WTC11 (cell line): ENCODE results near the gene AFG3L2. TPM values are rescaled to one million over a fixed set of nuclear protein-coding genes. Genes with fewer than 3 reads are reported as not detected.

Source experiments
- ATAC-seq: fragments of 200-7000 bp; cut with Tn5 transposase; 2 replicates; pipeline ENCODE4 v1.10.0; 2021; ENCODE audit warnings: mild to moderate bottlenecking, moderate library complexity
- CTCF ChIA-PET: fragments of 300-600 bp; sonication (Branson Sonifier 250); formaldehyde crosslinking; loops from one replicate; lab custom pipeline; 2021; ENCODE audit warnings: antibody characterized with exemption; lab: Charles Lee
- POLR2A ChIA-PET: fragments of 350-600 bp; sonication (Branson Sonifier 250); formaldehyde crosslinking; loops from one replicate; lab custom pipeline; 2021; ENCODE audit warnings: antibody characterized with exemption; lab: Charles Lee
- DNase-seq: peaks from one replicate; pipeline ENCODE4 v3.0.0; 2021; ENCODE audit warnings: low spot score
- H3K27ac Mint-ChIP-seq: 2 replicates; pipeline ENCODE4 v1.8.0; 2021; ENCODE audit warnings: mixed read lengths
- H3K27me3 Mint-ChIP-seq: 2 replicates; pipeline ENCODE4 v1.8.0; 2021; ENCODE audit warnings: low read depth, mild to moderate bottlenecking, moderate library complexity, mixed read lengths
- H3K36me3 Mint-ChIP-seq: 2 replicates; pipeline ENCODE4 v1.8.0; 2021; ENCODE audit warnings: mixed read lengths
- H3K4me1 Mint-ChIP-seq: 2 replicates; pipeline ENCODE4 v1.8.0; 2022; ENCODE audit warnings: mixed read lengths
- H3K4me3 Mint-ChIP-seq: 2 replicates; pipeline ENCODE4 v1.8.0; 2021; ENCODE audit warnings: mild to moderate bottlenecking, moderate library complexity, mixed read lengths
- H3K9me3 Mint-ChIP-seq: 2 replicates; pipeline ENCODE4 v1.8.0; 2021; ENCODE audit warnings: mixed read lengths
- ARID4B ChIP-seq: sonication (generic); formaldehyde crosslinking; IDR thresholded peaks from 2 replicates; pipeline ENCODE4 v1.8.0; 2023; ENCODE audit warnings: missing genetic modification reagents, mild to moderate bottlenecking, borderline replicate concordance
- ATF2 ChIP-seq: sonication (generic); formaldehyde crosslinking; IDR thresholded peaks from 2 replicates; pipeline ENCODE4 v1.8.1; 2022; ENCODE audit warnings: low read depth, missing genetic modification reagents, borderline replicate concordance
- ATF3 ChIP-seq: sonication (generic); formaldehyde crosslinking; conservative IDR thresholded peaks from 2 replicates; pipeline ENCODE4 v1.8.1; 2022; ENCODE audit warnings: mild to moderate bottlenecking, missing genetic modification reagents
- CREB1 ChIP-seq: sonication (generic); formaldehyde crosslinking; IDR thresholded peaks from 2 replicates; pipeline ENCODE4 v1.8.0; 2023; ENCODE audit warnings: mild to moderate bottlenecking, missing genetic modification reagents
- E2F5 ChIP-seq: sonication (generic); formaldehyde crosslinking; IDR thresholded peaks from 2 replicates; pipeline ENCODE4 v1.8.1; 2022; ENCODE audit warnings: mild to moderate bottlenecking, moderate library complexity, missing genetic modification reagents
- ERG ChIP-seq: fragments of 250-450 bp; sonication (Bioruptor Pico); IDR thresholded peaks from 2 replicates; pipeline ENCODE4 v1.8.0; 2021; ENCODE audit warnings: mild to moderate bottlenecking
- GTF2I ChIP-seq: fragments of 250-450 bp; sonication (Bioruptor Pico); conservative IDR thresholded peaks from 2 replicates; pipeline ENCODE4 v1.4.0; 2021; ENCODE audit warnings: mild to moderate bottlenecking
- IRF1 ChIP-seq: sonication (generic); formaldehyde crosslinking; IDR thresholded peaks from 2 replicates; pipeline ENCODE4 v1.8.0; 2023; ENCODE audit warnings: missing genetic modification reagents
- JAZF1 ChIP-seq: fragments of 250-450 bp; sonication (Bioruptor Pico); IDR thresholded peaks from 2 replicates; pipeline ENCODE4 v1.9.0; 2021; ENCODE audit warnings: moderate library complexity, mild to moderate bottlenecking, inconsistent platforms
- MAX ChIP-seq: sonication (generic); formaldehyde crosslinking; IDR thresholded peaks from 2 replicates; pipeline ENCODE4 v1.8.0; 2022; ENCODE audit warnings: mild to moderate bottlenecking, missing genetic modification reagents
- NFATC4 ChIP-seq: fragments of 250-450 bp; sonication (Bioruptor Pico); IDR thresholded peaks from 2 replicates; pipeline ENCODE4 v1.9.0; 2021; ENCODE audit warnings: mild to moderate bottlenecking
- PRRX2 ChIP-seq: fragments of 250-450 bp; sonication (Bioruptor Pico); IDR thresholded peaks from 2 replicates; pipeline ENCODE4 v1.8.0; 2021; ENCODE audit warnings: mild to moderate bottlenecking
- RELA ChIP-seq: sonication (generic); formaldehyde crosslinking; IDR thresholded peaks from 2 replicates; pipeline ENCODE4 v1.8.1; 2022; ENCODE audit warnings: missing genetic modification reagents, mild to moderate bottlenecking, borderline replicate concordance
- RORB ChIP-seq: fragments of 250-450 bp; sonication (Bioruptor Pico); IDR thresholded peaks from 2 replicates; pipeline ENCODE4 v1.9.0; 2021; ENCODE audit warnings: mild to moderate bottlenecking
- SMAD3 ChIP-seq: sonication (generic); formaldehyde crosslinking; IDR thresholded peaks from 2 replicates; pipeline ENCODE4 v1.8.0; 2022; ENCODE audit warnings: missing genetic modification reagents, mild to moderate bottlenecking, borderline replicate concordance
- ZNF317 ChIP-seq: sonication (generic); formaldehyde crosslinking; IDR thresholded peaks from 2 replicates; pipeline ENCODE4 v1.8.1; 2023; ENCODE audit warnings: low read depth, mild to moderate bottlenecking, moderate library complexity, missing genetic modification reagents, borderline replicate concordance
- ZNF423 ChIP-seq: fragments of 250-450 bp; sonication (Bioruptor Pico); IDR thresholded peaks from 2 replicates; pipeline ENCODE4 v2.1.2; 2022; ENCODE audit warnings: mild to moderate bottlenecking, moderate library complexity
- ZNF425 ChIP-seq: fragments of 250-450 bp; sonication (Bioruptor Pico); conservative IDR thresholded peaks from 2 replicates; pipeline ENCODE4 v1.9.0; 2021; ENCODE audit warnings: mild to moderate bottlenecking
- total RNA-seq: library from RNA; stranded (reverse); gene quantifications from 3 replicates; pipeline ENCODE4 v1.2.3, GENCODE V29; 2021
- TF ChIP-seq, protein P1 (sequence below): fragments of 250-450 bp; sonication (Bioruptor Pico); IDR thresholded peaks from 2 replicates; pipeline ENCODE4 v2.1.2; 2022; ENCODE audit warnings: mild to moderate bottlenecking, moderate library complexity

The AFG3L2 gene
- total RNA-seq, 1 experiment from 2014 or later: 109 TPM

DNA sequence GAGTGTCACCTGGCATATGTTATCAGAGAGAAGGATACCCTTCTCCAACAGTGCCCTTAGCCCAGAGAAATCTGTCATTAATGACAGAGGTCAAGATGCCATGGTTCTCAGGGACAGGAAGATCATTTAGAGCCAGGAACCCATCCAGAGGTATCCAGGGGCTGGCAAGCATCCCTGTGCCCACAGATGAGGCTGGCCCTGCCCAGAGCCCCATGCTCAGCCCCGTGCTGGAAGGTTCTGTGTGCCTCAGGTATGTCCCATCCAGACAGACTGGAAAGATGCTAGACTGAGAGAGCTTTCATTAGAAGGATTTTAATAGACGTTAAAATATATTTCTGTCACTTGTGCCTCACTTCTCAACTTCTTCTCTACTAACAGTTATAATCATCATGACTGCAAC, 77.2 kb downstream of the AFG3L2 start (continued):
- TF ChIP-seq ARID4B (CRISPR knock-in tag) (no peak), ATF2 (CRISPR knock-in tag) (no peak), CREB1 (CRISPR knock-in tag) (no peak), ZNF425 (CRISPR knock-in tag) (no peak), RORB (CRISPR knock-in tag) (no peak)

GRCh38 chr18:12296457-12296856, 80.6 kb downstream of the AFG3L2 start:
- TF ChIP-seq ZNF317 (CRISPR knock-in tag) (no peak), NFATC4 (CRISPR knock-in tag) (no peak), GTF2I (CRISPR knock-in tag) (no peak), ATF3 (CRISPR knock-in tag) (no peak), ERG (no peak), ZNF423 (CRISPR knock-in tag) (no peak), SMAD3 (CRISPR knock-in tag) (no peak), PRRX2 (CRISPR knock-in tag) (no peak), RELA (CRISPR knock-in tag) (no peak), JAZF1 (CRISPR knock-in tag) (no peak), E2F5 (CRISPR knock-in tag) (no peak), IRF1 (no peak), MAX (CRISPR knock-in tag) (no peak)
- TF ChIP-seq, protein P1, sequence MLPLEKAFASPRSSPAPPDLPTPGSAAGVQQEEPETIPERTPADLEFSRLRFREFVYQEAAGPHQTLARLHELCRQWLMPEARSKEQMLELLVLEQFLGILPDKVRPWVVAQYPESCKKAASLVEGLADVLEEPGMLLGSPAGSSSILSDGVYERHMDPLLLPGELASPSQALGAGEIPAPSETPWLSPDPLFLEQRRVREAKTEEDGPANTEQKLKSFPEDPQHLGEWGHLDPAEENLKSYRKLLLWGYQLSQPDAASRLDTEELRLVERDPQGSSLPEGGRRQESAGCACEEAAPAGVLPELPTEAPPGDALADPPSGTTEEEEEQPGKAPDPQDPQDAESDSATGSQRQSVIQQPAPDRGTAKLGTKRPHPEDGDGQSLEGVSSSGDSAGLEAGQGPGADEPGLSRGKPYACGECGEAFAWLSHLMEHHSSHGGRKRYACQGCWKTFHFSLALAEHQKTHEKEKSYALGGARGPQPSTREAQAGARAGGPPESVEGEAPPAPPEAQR (CRISPR knock-in tag): no peak
- TF ChIP-seq, all 79 proteins: peak for 0
- no peaks in the 10 kb centered on the region for H3K27me3 Mint-ChIP-seq
- H3K36me3 Mint-ChIP-seq: peaks cover 5% of the 10 kb centered on the region; the same call in 1 of the 2 replicates
- DNase-seq: no peak
- H3K4me1 Mint-ChIP-seq: peaks cover 3% of the 10 kb centered on the region
- POLR2A ChIA-PET: no interaction called here
- no peak for ATAC-seq
- no peak overlapping the region for H3K4me3 Mint-ChIP-seq
- peaks cover 5% of the 10 kb centered on the region; the same call in 1 of the 2 replicates for H3K9me3 Mint-ChIP-seq
- no peak overlapping the region for H3K27ac Mint-ChIP-seq
- CTCF ChIA-PET: interaction anchor here (0.9 kb wide), 1 partner anchor 32 kb away, joined by 3 read pairs; no protein-coding TSS in a partner anchor
